Panc1 (cell line): ENCODE measurements around the gene MIPOL1. TPM values are rescaled to one million over a fixed set of nuclear protein-coding genes. Genes with fewer than 3 reads are reported as not detected.

ENCODE experiments used
- ATAC-seq: fragments of 200-7000 bp; cut with Tn5 transposase; 2 replicates; pipeline ENCODE4 v1.9.1; 2020; ENCODE audit warnings: mild to moderate bottlenecking, moderate library complexity
- BruUV-seq: library from RNA; stranded (reverse); fragments of 400-500 nt; replicated peaks from 2 replicates; lab custom pipeline; 2021; lab: Mats Ljungman, UMichigan
- CTCF ChIA-PET: fragments of 300-600 bp; sonication (Branson Sonifier 250); formaldehyde crosslinking; loops from one replicate; lab custom pipeline; 2022; ENCODE audit warnings: antibody characterized with exemption; lab: Charles Lee
- POLR2A ChIA-PET: fragments of 300-600 bp; sonication (Branson Sonifier 250); formaldehyde crosslinking; loops from one replicate; lab custom pipeline; 2022; ENCODE audit warnings: antibody characterized with exemption; lab: Charles Lee
- DNase-seq: peaks from one replicate; pipeline ENCODE4 v3.0.0-alpha.2; 2010; ENCODE audit warnings: low read depth, low spot score
- H3K27ac ChIP-seq: 2 replicates; pipeline ENCODE4 v1.5.1; 2011; ENCODE audit warnings: mild to moderate bottlenecking, low read length, inconsistent platforms
- H3K27me3 ChIP-seq: fragments of 200-500 bp; sonication (Bioruptor generic); 2 replicates; pipeline ENCODE4 v1.6.0; 2014; ENCODE audit warnings: low read length, inconsistent platforms; ENCODE audit not compliant: control insufficient read depth, insufficient read depth
- H3K36me3 ChIP-seq: fragments of 200-500 bp; sonication (Bioruptor generic); 2 replicates; pipeline ENCODE4 v1.5.1; 2014; ENCODE audit warnings: inconsistent platforms, mild to moderate bottlenecking, low read length, moderate library complexity; ENCODE audit not compliant: control insufficient read depth, insufficient read depth
- H3K4me1 ChIP-seq: 2 replicates; pipeline ENCODE4 v1.5.1; 2011; ENCODE audit warnings: inconsistent platforms, mild to moderate bottlenecking, low read length, moderate library complexity; ENCODE audit not compliant: control insufficient read depth, insufficient read depth
- H3K4me3 ChIP-seq, 2 experiments: 2 replicates each; pipeline ENCODE4 v1.5.1; 2011 to 2012; ENCODE audit warnings: low read depth in 2 of 2, low read length in 2 of 2, mild to moderate bottlenecking in 2 of 2, inconsistent platforms in 1 of 2, moderate library complexity in 1 of 2
- H3K9me3 ChIP-seq: fragments of 200-500 bp; sonication (Bioruptor generic); 2 replicates; pipeline ENCODE4 v1.5.1; 2014; ENCODE audit warnings: low read depth, mild to moderate bottlenecking, inconsistent platforms, low read length, moderate library complexity; ENCODE audit not compliant: control insufficient read depth, insufficient read depth
- POLR2AphosphoS5 ChIP-seq: IDR thresholded peaks from 2 replicates; pipeline ENCODE4 v1.6.1; 2012; ENCODE audit warnings: mild to moderate bottlenecking, low read depth, low read length, moderate library complexity
- SIN3A ChIP-seq: IDR thresholded peaks from 2 replicates; pipeline ENCODE4 v1.6.1; 2012; ENCODE audit warnings: low read depth, mild to moderate bottlenecking, low read length, moderate library complexity, borderline replicate concordance; ENCODE audit not compliant: insufficient read depth
- TCF7L2 ChIP-seq: IDR thresholded peaks from 2 replicates; pipeline ENCODE4 v1.6.1; 2011; ENCODE audit warnings: mild to moderate bottlenecking, low read depth, low read length, inconsistent platforms
- in situ Hi-C: cut with HindIII; loops from 2 replicates; pipeline ENCODE4 v1.10.0; 2016; ENCODE audit warnings: low sequenced_read_pairs, low pct_unique_long_range_greater_than_20kb
- intact Hi-C: fragments of 100-400 bp; cut with micrococcal nuclease; formaldehyde crosslinking; loops from one replicate; pipeline ENCODE4 v1.10.0; 2022; ENCODE audit not compliant: unreplicated experiment
- total RNA-seq: library from RNA; stranded (reverse); gene quantifications from one replicate; pipeline ENCODE4 v1.2.1, GENCODE V29; 2021; ENCODE audit not compliant: unreplicated experiment
- TF ChIP-seq, protein P1 (sequence below), 2 experiments: IDR thresholded peaks; 2 replicates each; pipeline ENCODE4 v1.6.1; 2011 to 2012; ENCODE audit warnings: low read depth in 2 of 2, control low read depth in 1 of 2, low read length in 1 of 2, mild to moderate bottlenecking in 1 of 2, moderate library complexity in 1 of 2; ENCODE audit not compliant: insufficient read depth in 1 of 2
- TF ChIP-seq, protein P2 (sequence below): fragments of 450-650 bp; IDR thresholded peaks from 2 replicates; pipeline ENCODE4 v1.5.1; 2017; ENCODE audit warnings: mild to moderate bottlenecking

Gene MIPOL1
- total RNA-seq, 1 experiment from 2014 or later: 12.8 TPM

DNA sequence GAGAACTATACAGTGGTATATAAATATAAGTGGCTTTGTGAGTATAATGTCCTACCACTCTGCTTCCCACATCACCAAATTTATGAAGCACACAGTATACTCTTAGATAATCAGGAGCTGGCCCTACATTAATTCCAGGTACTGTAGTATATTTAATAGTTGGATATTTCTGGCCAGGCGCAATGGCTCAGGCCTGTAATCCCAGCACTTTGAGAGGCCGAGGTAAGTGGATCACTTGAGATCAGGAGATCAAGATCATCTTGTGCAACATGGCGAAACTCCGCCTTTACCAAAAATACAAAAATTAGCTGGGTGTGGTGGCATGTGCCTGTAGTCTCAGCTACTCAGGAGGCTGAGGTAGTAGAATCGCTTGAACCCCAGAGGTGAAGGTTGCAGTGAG, 293.3 kb downstream of the MIPOL1 start:
- POLR2A ChIA-PET: no interaction called here
- H3K27ac ChIP-seq: no peak overlapping the region
- in situ Hi-C loops (no loop called here), intact Hi-C loops (no loop called here)
- H3K9me3 ChIP-seq: no peaks in the 10 kb centered on the region
- H3K4me1 ChIP-seq: no peaks in the 10 kb centered on the region
- no peaks in the 10 kb centered on the region for H3K36me3 ChIP-seq
- CTCF ChIA-PET: no interaction called here
- no peak for DNase-seq
- TF ChIP-seq, protein P1, sequence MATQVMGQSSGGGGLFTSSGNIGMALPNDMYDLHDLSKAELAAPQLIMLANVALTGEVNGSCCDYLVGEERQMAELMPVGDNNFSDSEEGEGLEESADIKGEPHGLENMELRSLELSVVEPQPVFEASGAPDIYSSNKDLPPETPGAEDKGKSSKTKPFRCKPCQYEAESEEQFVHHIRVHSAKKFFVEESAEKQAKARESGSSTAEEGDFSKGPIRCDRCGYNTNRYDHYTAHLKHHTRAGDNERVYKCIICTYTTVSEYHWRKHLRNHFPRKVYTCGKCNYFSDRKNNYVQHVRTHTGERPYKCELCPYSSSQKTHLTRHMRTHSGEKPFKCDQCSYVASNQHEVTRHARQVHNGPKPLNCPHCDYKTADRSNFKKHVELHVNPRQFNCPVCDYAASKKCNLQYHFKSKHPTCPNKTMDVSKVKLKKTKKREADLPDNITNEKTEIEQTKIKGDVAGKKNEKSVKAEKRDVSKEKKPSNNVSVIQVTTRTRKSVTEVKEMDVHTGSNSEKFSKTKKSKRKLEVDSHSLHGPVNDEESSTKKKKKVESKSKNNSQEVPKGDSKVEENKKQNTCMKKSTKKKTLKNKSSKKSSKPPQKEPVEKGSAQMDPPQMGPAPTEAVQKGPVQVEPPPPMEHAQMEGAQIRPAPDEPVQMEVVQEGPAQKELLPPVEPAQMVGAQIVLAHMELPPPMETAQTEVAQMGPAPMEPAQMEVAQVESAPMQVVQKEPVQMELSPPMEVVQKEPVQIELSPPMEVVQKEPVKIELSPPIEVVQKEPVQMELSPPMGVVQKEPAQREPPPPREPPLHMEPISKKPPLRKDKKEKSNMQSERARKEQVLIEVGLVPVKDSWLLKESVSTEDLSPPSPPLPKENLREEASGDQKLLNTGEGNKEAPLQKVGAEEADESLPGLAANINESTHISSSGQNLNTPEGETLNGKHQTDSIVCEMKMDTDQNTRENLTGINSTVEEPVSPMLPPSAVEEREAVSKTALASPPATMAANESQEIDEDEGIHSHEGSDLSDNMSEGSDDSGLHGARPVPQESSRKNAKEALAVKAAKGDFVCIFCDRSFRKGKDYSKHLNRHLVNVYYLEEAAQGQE (IDR thresholded peaks at IDR 0.05; ENCODE audit: insufficient read depth in 1 of 2, low read depth in 2 of 2, low read length in 1 of 2): no peak
- TF ChIP-seq SIN3A: no peak
- no peak for TF ChIP-seq POLR2AphosphoS5
- TF ChIP-seq, protein P2, sequence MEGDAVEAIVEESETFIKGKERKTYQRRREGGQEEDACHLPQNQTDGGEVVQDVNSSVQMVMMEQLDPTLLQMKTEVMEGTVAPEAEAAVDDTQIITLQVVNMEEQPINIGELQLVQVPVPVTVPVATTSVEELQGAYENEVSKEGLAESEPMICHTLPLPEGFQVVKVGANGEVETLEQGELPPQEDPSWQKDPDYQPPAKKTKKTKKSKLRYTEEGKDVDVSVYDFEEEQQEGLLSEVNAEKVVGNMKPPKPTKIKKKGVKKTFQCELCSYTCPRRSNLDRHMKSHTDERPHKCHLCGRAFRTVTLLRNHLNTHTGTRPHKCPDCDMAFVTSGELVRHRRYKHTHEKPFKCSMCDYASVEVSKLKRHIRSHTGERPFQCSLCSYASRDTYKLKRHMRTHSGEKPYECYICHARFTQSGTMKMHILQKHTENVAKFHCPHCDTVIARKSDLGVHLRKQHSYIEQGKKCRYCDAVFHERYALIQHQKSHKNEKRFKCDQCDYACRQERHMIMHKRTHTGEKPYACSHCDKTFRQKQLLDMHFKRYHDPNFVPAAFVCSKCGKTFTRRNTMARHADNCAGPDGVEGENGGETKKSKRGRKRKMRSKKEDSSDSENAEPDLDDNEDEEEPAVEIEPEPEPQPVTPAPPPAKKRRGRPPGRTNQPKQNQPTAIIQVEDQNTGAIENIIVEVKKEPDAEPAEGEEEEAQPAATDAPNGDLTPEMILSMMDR: no peak
- TF ChIP-seq TCF7L2: no peak
- H3K4me3 ChIP-seq: no peak overlapping the region
- no peak for ATAC-seq
- no TSS peak for BruUV-seq
- H3K27me3 ChIP-seq: no peaks in the 10 kb centered on the region

DNA sequence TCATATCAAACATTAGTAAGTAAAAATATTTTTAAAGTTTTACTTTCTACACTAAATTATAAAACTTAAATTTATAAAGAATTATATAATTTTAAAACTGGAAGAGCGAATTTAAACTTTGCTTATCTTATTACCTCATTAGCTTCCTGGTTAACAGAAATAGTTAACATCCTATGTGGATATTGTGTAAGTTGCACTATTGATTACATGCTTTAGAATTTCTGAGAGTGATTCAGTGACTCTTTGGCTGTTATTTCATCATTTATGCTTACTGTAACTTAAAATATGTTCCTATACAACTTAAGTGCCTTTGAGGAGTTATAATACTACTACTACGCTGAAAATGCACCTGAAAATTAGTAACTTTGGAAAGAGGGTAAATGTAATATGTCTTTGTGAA, 295.9 kb downstream of the MIPOL1 start:
- Histone ChIP-seq H3K27ac (no peak overlapping the region), H3K9me3 (no peaks in the 10 kb centered on the region), H3K27me3 (no peaks in the 10 kb centered on the region), H3K36me3 (no peaks in the 10 kb centered on the region), H3K4me1 (no peaks in the 10 kb centered on the region), H3K4me3 (no peak overlapping the region)
- in situ Hi-C loops: no loop called here
- intact Hi-C loops: no loop called here
- DNase-seq: no peak
- ChIA-PET CTCF (no interaction called here), POLR2A (no interaction called here)
- ATAC-seq: no peak
- no TSS peak for BruUV-seq
- TF ChIP-seq, protein P1 (IDR thresholded peaks at IDR 0.05; ENCODE audit: insufficient read depth in 1 of 2, low read depth in 2 of 2, low read length in 1 of 2): no peak
- TF ChIP-seq TCF7L2 (no peak), SIN3A (no peak), POLR2AphosphoS5 (no peak)
- TF ChIP-seq, protein P2: no peak
